Karpas-422 (cell line): ENCODE data around the gene MPST. TPM values are rescaled to one million over a fixed set of nuclear protein-coding genes. Genes with fewer than 3 reads are reported as not detected.
A peak's percentile ranks its signal among the peaks of the same experiment; 100 is the strongest.

Source experiments
- DNase-seq: peaks from one replicate; pipeline ENCODE4 v3.0.0-alpha.2; 2015
- H2AFZ ChIP-seq: fragments of 200-600 bp; sonication (generic); 2 replicates; pipeline ENCODE4 v1.6.1; 2014; ENCODE audit warnings: antibody characterized with exemption, low read length, mixed read lengths
- H3K27ac ChIP-seq: fragments of 200-600 bp; sonication (generic); 2 replicates; pipeline ENCODE4 v1.5.1; 2014; ENCODE audit warnings: mild to moderate bottlenecking, low read length, moderate library complexity
- H3K27me3 ChIP-seq: fragments of 200-600 bp; sonication (generic); 2 replicates; pipeline ENCODE4 v1.6.1; 2014; ENCODE audit warnings: low read length, mixed read lengths
- H3K36me3 ChIP-seq: fragments of 200-600 bp; sonication (generic); 2 replicates; pipeline ENCODE4 v1.6.1; 2014; ENCODE audit warnings: low read length, mixed read lengths; ENCODE audit not compliant: insufficient read depth
- H3K4me1 ChIP-seq: fragments of 200-600 bp; sonication (generic); 2 replicates; pipeline ENCODE4 v1.6.1; 2014; ENCODE audit warnings: mild to moderate bottlenecking, low read length, mixed read lengths
- H3K4me2 ChIP-seq: fragments of 200-600 bp; sonication (generic); 2 replicates; pipeline ENCODE4 v1.6.1; 2014; ENCODE audit warnings: low read length, low read depth, mild to moderate bottlenecking; ENCODE audit not compliant: poor library complexity, severe bottlenecking
- H3K4me3 ChIP-seq: fragments of 200-600 bp; sonication (generic); 2 replicates; pipeline ENCODE4 v1.5.1; 2014; ENCODE audit warnings: mild to moderate bottlenecking, antibody characterized with exemption, low read length, mixed read lengths
- H3K79me2 ChIP-seq: fragments of 200-600 bp; sonication (generic); 2 replicates; pipeline ENCODE4 v1.6.1; 2014; ENCODE audit warnings: mild to moderate bottlenecking, low read length, mixed read lengths
- H3K9ac ChIP-seq: fragments of 200-600 bp; sonication (generic); 2 replicates; pipeline ENCODE4 v1.6.0; 2014; ENCODE audit warnings: low read length
- H3K9me2 ChIP-seq: fragments of 200-600 bp; sonication (generic), shearing (Covaris generic); replicated peaks from 2 replicates; pipeline ENCODE4 v1.6.0; 2014; ENCODE audit warnings: mild to moderate bottlenecking, low read length, moderate library complexity; ENCODE audit not compliant: insufficient read depth
- H3K9me3 ChIP-seq: fragments of 300-700, 200-600 bp; sonication (generic); 2 replicates; pipeline ENCODE4 v1.6.1; 2014; ENCODE audit warnings: low read length, mixed read lengths
- H4K20me1 ChIP-seq: fragments of 200-600 bp; sonication (generic); 2 replicates; pipeline ENCODE4 v1.6.1; 2014; ENCODE audit warnings: mild to moderate bottlenecking, antibody characterized with exemption, low read length, low read depth; ENCODE audit not compliant: insufficient read depth
- total RNA-seq: library from RNA; depleted of rRNA; stranded (reverse); fragments of >200 nt; shearing (Covaris generic); gene quantifications from 2 replicates; pipeline ENCODE4 v1.2.3, GENCODE V29; 2014; ENCODE audit warnings: low replicate concordance; rRNA removed

Gene MPST
- total RNA-seq, result 26.1 and 53.7 TPM in 2 replicates

DNA sequence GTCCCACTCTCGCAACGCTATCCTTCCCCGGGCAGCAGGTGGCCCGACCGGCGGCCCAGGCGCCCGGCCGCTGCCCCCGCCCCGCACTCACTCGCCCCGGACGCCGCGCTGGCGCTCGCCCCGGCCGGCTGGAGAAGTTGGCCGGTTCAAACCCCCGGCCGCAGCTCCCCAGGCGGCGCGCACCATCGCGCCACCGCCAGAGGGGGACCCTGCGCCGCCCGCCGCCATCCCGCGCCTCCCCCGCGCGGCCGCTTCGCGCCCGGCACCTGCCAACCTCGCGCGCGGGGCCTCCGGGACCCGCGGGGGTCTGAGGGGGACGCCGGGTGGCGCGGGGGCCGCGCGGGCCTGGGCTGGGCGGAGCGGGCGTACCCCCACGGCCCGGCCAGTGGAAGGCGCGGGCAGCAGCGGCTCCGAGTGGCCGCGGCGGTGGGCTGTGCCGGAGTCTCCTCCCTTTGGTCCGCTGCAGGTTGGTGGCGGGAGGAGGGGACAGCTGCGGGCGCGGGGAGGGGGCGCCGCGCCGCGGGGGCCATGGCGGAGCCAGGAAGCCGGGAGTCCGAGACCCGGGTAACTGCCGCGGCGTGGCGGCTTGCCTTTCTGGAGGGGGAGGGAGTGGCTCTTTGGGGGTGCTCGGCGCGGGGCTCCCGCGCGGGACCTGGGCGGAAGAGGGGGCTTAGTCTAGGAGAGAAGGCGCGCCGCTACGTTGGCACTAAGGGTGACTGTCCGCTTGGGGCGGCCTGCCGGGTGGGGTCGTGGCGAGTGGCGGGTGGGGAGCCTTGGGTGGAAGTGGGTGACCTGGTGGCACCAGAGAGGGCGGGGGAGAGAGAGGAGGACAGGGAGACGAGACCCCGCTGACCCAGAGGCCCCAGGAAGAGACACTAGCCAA lies at the start of gene MPST, which contains the start of gene TST:
Gene MPST (plus strand): TSS at position 434 of the 883 bp plus-strand sequence. CDS start 95 bp downstream, at position 529.
Gene TST (minus strand): TSS at position 139 of the 883 bp plus-strand sequence. CDS start 715 bp downstream, outside the sequence.
- peak; percentile 78 for DNase-seq
- Histone ChIP-seq H3K9ac (peak within 1 kb of the TSS; percentile 78), H2AFZ (peak within 1 kb of the TSS; percentile 98), H3K4me3 (peak within 1 kb of the TSS; percentile 78), H3K36me3 (no peaks in the 10 kb centered on the region), H3K27ac (no peak within 1 kb of the TSS), H3K79me2 (no peaks in the 10 kb centered on the region), H3K27me3 (no peaks in the 10 kb centered on the region), H3K4me1 (peaks cover 11% of the 10 kb centered on the region), H3K4me2 (peak within 1 kb of the TSS; percentile 96), H4K20me1 (no peaks in the 10 kb centered on the region), H3K9me2 (no peaks in the 10 kb centered on the region), H3K9me3 (no peaks in the 10 kb centered on the region)

DNA sequence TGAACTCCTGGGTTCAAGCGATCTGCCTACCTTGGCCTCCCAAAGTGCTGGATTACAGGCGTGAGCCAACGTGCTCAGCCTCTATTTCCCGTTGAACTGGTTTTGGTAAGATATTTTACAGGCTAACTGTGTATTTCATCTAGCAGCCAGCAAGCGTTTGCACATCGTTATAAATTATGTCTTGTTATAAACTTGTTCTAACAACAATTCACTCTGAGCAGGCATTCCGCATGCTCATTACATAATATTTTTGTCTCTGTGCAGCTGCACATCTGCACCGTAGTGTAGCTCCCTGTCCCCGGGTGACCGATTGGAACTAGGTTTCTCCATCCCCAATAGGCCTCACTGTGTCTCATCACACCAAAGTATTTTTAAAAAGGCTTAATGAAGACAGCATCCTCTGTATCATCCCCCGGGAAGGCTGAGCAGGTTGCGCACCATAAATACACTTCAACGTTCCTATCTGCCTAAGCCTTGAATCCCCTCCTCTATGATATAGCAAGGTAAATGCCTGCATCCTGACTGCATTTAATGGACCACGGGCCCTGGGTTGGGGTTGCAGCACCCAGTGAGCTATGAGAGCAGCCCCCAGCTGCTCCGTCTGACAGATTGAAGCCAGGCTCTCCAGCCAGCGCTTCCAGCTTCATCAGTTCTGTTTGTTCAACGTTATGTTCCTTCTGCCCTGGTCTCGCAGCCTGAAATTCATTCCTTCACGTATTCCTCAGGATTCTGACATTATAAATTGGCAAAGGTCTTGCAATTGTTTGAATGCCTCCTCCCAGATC lies 48.0 kb upstream of the MPST start:
- H3K4me2 ChIP-seq, result no peak overlapping the region
- H3K36me3 ChIP-seq, result no peaks in the 10 kb centered on the region
- H3K9me3 ChIP-seq, result no peaks in the 10 kb centered on the region
- H3K9me2 ChIP-seq, result no peaks in the 10 kb centered on the region
- no peaks in the 10 kb centered on the region for H3K79me2 ChIP-seq
- H3K4me3 ChIP-seq, result no peak overlapping the region
- no peak overlapping the region for H3K9ac ChIP-seq
- H3K27ac ChIP-seq, result no peak overlapping the region
- no peak for DNase-seq
- H3K27me3 ChIP-seq, result no peaks in the 10 kb centered on the region
- no peaks in the 10 kb centered on the region for H4K20me1 ChIP-seq
- no peaks in the 10 kb centered on the region for H3K4me1 ChIP-seq
- H2AFZ ChIP-seq, result no peak overlapping the region

DNA sequence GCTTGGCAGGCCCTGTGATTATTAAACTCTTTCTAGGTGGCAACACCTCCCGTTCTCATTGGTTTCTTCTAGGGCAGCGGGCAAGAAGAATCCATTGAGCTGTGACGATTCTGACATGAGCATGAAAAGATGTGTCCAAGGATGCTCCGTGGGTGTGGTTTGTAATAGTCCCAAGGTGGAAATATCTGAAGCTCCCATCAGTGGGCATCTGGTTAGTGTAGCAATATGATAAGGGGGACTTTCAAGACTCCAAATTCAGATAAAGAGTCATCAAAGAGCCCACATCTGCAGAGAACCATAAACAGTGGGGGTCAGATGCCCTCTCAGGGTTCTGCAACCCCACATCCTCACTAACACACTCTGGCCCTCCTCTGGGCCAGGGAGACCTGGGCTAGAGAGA lies 42.9 kb upstream of the MPST start:
- Histone ChIP-seq H3K36me3 (no peaks in the 10 kb centered on the region), H2AFZ (no peak overlapping the region), H3K79me2 (no peaks in the 10 kb centered on the region), H4K20me1 (no peaks in the 10 kb centered on the region), H3K27me3 (no peaks in the 10 kb centered on the region), H3K4me3 (no peak overlapping the region), H3K9me2 (no peaks in the 10 kb centered on the region), H3K4me2 (no peak overlapping the region), H3K4me1 (peaks cover 6% of the 10 kb centered on the region), H3K9ac (no peak overlapping the region), H3K27ac (no peak overlapping the region), H3K9me3 (no peaks in the 10 kb centered on the region)
- DNase-seq, result no peak

DNA sequence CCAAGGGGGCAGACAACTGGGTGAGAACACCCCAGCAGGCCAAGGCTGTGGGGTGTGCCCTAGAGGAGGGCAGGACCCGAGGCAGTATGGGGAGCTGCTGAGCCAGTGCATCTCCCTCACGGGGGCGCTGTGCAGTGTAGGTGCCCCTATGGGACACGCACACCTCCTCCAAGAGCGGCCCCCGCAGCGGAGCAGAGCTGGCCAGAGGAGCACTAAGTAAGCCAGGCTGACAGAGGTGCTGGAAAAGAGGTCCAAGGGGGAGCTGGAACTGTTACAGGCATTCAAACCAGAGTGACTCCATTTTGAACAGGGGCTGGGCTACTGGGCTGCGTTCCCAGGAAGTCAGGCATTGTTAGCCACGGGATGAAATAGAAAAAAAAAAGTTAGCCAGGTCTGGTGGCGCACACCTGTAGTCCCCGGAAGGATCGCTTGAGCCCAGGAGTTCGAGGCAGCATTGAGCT lies 42.1 kb upstream of the MPST start:
- Histone ChIP-seq H2AFZ (peak overlapping the region; percentile 92), H3K9me2 (no peaks in the 10 kb centered on the region), H3K9ac (peak overlapping the region; percentile 63), H3K4me1 (peaks cover 6% of the 10 kb centered on the region), H4K20me1 (no peaks in the 10 kb centered on the region), H3K27ac (no peak overlapping the region), H3K27me3 (no peaks in the 10 kb centered on the region), H3K4me3 (peak overlapping the region; percentile 71), H3K36me3 (no peaks in the 10 kb centered on the region), H3K79me2 (no peaks in the 10 kb centered on the region), H3K9me3 (no peaks in the 10 kb centered on the region), H3K4me2 (peak overlapping the region; percentile 93)
- DNase-seq, result peak; percentile 95

DNA sequence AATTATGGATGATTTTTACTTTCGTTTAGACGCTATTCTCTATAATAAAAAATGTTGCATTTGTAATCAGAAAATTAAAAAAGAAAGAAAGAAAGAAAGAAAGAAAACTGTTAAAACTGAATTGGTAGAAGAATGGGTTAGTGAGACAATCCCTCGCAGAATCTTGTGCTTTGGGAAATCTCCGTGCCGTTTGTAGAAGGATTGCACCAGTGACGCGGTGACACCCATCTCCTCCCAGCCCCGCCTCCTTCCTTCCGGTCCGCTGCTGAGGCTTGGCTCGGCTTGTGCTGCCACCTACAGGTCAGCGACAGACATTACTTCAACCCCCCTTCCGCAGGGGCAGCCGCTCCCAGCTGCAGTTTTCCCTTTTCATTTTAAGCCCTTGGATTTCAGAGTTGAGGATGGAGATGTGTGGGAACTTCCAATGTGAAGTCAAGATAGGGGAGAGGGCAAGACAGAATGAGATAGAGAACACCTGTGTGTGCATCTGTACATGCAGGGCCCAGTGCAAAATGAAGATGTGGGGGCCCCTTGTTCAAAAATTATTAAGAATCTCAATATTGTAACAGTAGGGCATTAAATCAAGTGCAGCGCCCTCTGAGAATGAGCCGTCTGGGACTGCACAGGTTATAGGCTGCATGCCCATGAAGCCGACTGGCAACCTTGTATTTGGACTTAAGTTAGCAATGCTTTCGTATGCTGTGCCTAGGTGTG lies 41.4 kb upstream of the MPST start:
- no peaks in the 10 kb centered on the region for H3K79me2 ChIP-seq
- H3K9me2 ChIP-seq, result no peaks in the 10 kb centered on the region
- H2AFZ ChIP-seq, result peak overlapping the region; percentile 92
- H3K27ac ChIP-seq, result no peak overlapping the region
- H3K9ac ChIP-seq, result peak overlapping the region; percentile 63
- H4K20me1 ChIP-seq, result no peaks in the 10 kb centered on the region
- peak; percentile 94 for DNase-seq
- peaks cover 6% of the 10 kb centered on the region for H3K4me1 ChIP-seq
- peak overlapping the region; percentile 93 for H3K4me2 ChIP-seq
- H3K4me3 ChIP-seq, result peak overlapping the region; percentile 71
- no peaks in the 10 kb centered on the region for H3K27me3 ChIP-seq
- H3K36me3 ChIP-seq, result no peaks in the 10 kb centered on the region
- no peaks in the 10 kb centered on the region for H3K9me3 ChIP-seq

DNA sequence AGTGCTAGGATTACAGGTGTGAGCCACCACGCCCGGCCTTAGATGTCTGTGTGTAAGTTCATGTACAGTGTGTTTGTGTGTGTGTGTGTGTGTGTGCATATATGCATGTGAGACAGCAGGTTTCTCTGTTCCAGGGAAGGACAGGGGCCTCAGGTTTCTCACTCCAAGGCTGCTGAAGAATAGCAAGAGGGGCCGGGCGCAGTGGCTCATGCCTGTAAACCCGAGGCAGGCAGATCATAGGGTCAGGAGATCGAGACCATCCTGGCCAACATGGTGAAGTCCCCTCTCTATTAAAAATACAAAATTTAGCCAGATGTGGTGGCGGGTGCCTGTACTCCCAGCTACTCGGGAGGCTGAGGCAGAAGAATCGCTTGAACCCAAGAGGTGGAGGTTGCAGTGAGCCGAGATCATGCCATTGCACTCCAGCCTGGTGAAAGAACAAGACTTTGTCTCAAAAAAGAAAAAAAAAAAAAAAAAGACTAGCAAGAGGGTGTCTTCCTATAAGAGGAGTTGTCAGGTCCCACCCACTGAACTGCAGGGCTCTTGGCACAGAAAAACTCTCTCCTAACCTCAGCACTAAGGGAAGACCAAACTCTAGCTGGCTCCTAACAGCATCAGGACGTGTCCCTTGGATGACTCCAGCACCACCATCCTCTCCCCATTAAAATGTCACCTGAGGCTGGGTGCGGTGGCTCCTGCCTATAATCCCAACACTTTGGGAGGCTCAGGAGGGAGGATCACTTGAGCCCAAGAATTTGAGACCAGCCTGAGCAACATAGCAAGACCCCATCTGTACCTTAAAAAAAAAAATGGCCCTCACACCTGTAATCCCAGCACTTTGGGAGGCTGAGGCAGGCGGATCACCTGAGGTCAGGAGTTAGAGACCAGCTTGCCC lies 40.3 kb upstream of the MPST start:
- H3K9me2 ChIP-seq, result no peaks in the 10 kb centered on the region
- H3K36me3 ChIP-seq, result no peaks in the 10 kb centered on the region
- H3K4me2 ChIP-seq, result no peak overlapping the region
- H3K9ac ChIP-seq, result no peak overlapping the region
- H3K79me2 ChIP-seq, result no peaks in the 10 kb centered on the region
- H3K9me3 ChIP-seq, result no peaks in the 10 kb centered on the region
- no peak overlapping the region for H3K27ac ChIP-seq
- no peaks in the 10 kb centered on the region for H4K20me1 ChIP-seq
- no peak overlapping the region for H2AFZ ChIP-seq
- peaks cover 6% of the 10 kb centered on the region for H3K4me1 ChIP-seq
- no peak for DNase-seq
- H3K27me3 ChIP-seq, result no peaks in the 10 kb centered on the region
- no peak overlapping the region for H3K4me3 ChIP-seq

DNA sequence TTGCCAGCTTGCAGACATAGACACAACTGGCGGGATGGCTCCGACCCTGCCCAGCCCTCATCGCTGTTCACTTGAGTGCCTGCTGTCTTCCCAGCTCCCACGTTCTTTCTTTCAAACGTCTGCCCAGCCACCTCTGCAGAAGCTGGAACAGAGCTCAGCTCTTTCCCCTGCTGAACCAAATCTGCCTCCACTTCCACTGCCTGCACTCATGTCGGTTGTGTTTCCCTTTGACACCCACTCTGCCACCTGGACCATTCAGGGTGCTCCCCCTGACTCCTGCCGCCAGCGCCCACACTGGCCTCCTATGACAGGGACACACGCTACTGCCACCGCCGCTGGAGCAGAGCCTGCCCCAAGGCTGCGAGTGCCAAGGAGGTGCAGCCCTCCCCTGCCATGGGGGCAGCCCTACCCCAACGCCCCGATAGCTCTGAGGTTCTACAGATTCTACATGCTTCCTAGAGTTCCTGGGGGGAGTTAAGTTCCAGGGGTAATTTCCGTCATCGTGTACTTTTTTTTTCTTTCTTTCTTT lies 38.2 kb upstream of the MPST start:
- no peaks in the 10 kb centered on the region for H3K79me2 ChIP-seq
- no peak overlapping the region for H3K4me2 ChIP-seq
- no peak overlapping the region for H3K4me3 ChIP-seq
- no peaks in the 10 kb centered on the region for H4K20me1 ChIP-seq
- no peak overlapping the region for H3K27ac ChIP-seq
- H3K4me1 ChIP-seq, result peaks cover 6% of the 10 kb centered on the region
- no peak for DNase-seq
- peaks cover 8% of the 10 kb centered on the region for H3K9me3 ChIP-seq
- no peaks in the 10 kb centered on the region for H3K27me3 ChIP-seq
- no peak overlapping the region for H2AFZ ChIP-seq
- no peaks in the 10 kb centered on the region for H3K36me3 ChIP-seq
- no peaks in the 10 kb centered on the region for H3K9me2 ChIP-seq
- H3K9ac ChIP-seq, result no peak overlapping the region
